ENCODE data around the gene GLRA3.

Gene GLRA3

DNA sequence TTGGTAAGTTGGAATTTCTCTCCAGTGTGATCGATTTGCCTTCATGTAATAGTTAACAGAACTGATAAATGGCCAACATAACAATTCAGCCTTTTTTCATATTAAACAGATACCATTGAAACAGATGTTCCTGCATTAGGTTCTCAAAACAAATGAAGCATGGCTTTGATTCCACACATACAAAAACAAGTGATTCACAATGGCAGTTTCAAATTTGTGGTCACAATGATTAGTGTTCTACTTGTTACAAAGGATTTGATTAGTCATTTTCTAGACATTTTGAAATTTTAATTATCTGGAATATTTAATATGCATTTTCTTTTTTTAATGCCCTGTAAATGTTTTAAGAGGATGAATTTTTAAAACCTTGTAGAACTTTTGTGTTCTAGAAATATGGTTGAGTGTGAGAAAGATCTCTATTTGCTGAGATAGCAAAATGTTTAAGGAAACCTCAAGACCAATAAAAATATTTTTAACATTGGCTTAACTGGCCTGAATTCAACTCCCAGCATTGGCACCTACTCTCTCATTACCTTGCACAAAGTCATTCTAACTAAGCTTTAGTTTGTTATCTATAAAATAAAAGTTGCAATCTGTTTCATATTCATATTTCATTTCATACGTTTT lies 18.9 kb upstream of the GLRA3 start:
- Histone ChIP-seq H3K9me3 (ENCODE audit: severe bottlenecking) (no peaks in the 10 kb centered on the region), H3K27ac (no peak overlapping the region), H3K36me3 (no peaks in the 10 kb centered on the region), H3K27me3 (ENCODE audit: insufficient read depth, low read depth, severe bottlenecking) (no peaks in the 10 kb centered on the region), H3K4me3 (ENCODE audit: low read depth, low read length) (no peak overlapping the region)
- no peak for TF ChIP-seq CTCF (IDR thresholded peaks at IDR 0.05; ENCODE audit: low read depth, low read length)
- no peak for DNase-seq

DNA sequence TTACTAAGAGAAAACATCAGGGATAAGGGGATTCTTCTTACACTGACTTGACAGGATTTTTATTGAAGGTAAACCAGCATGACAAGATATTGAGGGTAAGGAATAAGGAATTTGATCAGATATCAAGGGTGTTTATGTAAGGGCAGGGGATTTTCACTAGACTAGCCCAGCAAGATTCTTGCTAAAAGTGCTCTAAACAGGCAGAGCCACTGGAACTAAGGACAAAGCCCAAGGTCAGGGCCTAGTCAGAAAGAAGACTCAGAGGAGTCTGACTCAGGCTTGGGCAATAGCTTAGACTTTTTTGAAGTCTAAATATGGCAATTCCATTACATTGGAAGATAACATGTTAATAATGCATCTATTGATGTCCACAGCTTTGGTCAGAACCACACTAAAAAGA lies 6.5 kb upstream of the GLRA3 start:
- Histone ChIP-seq H3K9me3 (ENCODE audit: severe bottlenecking) (no peaks in the 10 kb centered on the region), H3K36me3 (no peaks in the 10 kb centered on the region), H3K4me3 (ENCODE audit: low read depth, low read length) (no peak overlapping the region), H3K27ac (no peak overlapping the region), H3K27me3 (ENCODE audit: insufficient read depth, low read depth, severe bottlenecking) (no peaks in the 10 kb centered on the region)
- DNase-seq: no peak
- no peak for TF ChIP-seq CTCF (IDR thresholded peaks at IDR 0.05; ENCODE audit: low read depth, low read length)

- no peak for TF ChIP-seq CTCF (IDR thresholded peaks at IDR 0.05; ENCODE audit: low read depth, low read length)
- no peaks in the 10 kb centered on the region for H3K36me3 ChIP-seq
- DNase-seq: no peak
- H3K9me3 ChIP-seq (ENCODE audit: severe bottlenecking): no peaks in the 10 kb centered on the region
- H3K4me3 ChIP-seq (ENCODE audit: low read depth, low read length): no peak overlapping the region
- H3K27me3 ChIP-seq (ENCODE audit: insufficient read depth, low read depth, severe bottlenecking): no peaks in the 10 kb centered on the region
- H3K27ac ChIP-seq: no peak overlapping the region
Measured at GRCh38 chr4:174834477-174834876, 5.4 kb upstream of the GLRA3 start.

DNA sequence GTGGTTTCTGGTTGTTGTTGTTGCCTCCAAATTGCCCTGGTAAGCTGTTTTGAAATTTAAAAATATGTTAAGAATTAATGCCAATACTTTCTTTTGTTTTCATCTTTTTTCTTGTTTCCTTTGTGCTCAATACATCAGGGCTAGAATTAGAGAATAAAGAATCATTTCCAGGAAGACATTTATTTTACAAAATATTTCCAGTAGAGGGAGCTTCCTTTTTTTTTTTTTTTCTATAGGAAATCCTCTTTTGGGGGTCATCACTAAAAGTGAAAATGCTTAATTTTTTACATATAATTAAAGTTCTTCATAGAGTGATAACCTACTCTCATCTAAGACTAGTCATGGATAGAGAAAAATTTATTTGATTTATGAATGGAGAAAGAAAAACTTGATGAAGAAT lies 2.4 kb downstream of the GLRA3 start:
- TF ChIP-seq CTCF (IDR thresholded peaks at IDR 0.05; ENCODE audit: low read depth, low read length): no peak
- DNase-seq: no peak
- Histone ChIP-seq H3K4me3 (ENCODE audit: low read depth, low read length) (no peak overlapping the region), H3K27ac (no peak overlapping the region), H3K36me3 (no peaks in the 10 kb centered on the region), H3K9me3 (ENCODE audit: severe bottlenecking) (no peaks in the 10 kb centered on the region), H3K27me3 (ENCODE audit: insufficient read depth, low read depth, severe bottlenecking) (no peaks in the 10 kb centered on the region)

DNA sequence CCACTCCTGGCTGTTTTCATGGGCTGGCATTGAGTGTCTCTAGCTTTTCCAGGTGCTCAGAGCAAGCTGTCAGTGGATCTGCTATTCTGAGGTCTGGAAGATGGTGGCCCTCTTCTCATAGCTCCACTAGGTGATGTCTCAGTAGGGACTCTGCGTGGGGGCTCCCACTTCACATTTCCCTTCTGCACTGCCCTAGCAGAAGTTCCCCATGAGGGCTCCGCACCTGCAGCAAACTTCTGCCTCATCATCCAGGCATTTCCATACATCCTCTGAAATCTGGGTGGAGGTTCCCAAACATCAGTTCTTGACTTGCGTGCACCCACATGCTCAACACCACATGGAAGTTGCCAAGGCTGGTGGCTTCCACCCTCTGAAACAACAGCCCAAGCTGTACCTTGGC lies 13.8 kb downstream of the GLRA3 start:
- DNase-seq: no peak

More for the DNA sequence above, 13.8 kb downstream of the GLRA3 start:
- no peak for TF ChIP-seq CTCF (IDR thresholded peaks at IDR 0.05; ENCODE audit: low read depth, low read length)
- Histone ChIP-seq H3K36me3 (no peaks in the 10 kb centered on the region), H3K27me3 (ENCODE audit: insufficient read depth, low read depth, severe bottlenecking) (no peaks in the 10 kb centered on the region), H3K27ac (no peak overlapping the region), H3K9me3 (ENCODE audit: severe bottlenecking) (peaks cover 8% of the 10 kb centered on the region), H3K4me3 (ENCODE audit: low read depth, low read length) (no peak overlapping the region)

Measured in WERI-Rb-1 (cell line).